GM18507 (cell line): ENCODE results near the gene SLC39A1.
"Not testable (repeated sequence)": the region's sequence is repeated elsewhere in the genome, so short reads cannot be mapped to it uniquely, and the experiment has no call there.

Experiments used
- DNase-seq: peaks from one replicate; pipeline ENCODE4 v3.0.0; 2011; ENCODE audit warnings: low read depth; ENCODE audit not compliant: insufficient read length; ENCODE audit errors: extremely low spot score
- FAIRE-seq: peaks from 2 replicates; lab custom pipeline; 2011; peaks lifted over from hg19 to GRCh38; lab: Jason Lieb, UNC

SLC39A1 gene

GRCh38 chr1:153912349-153912748, 51.0 kb downstream of the SLC39A1 start:
- DNase-seq (no peak), FAIRE-seq (no peak)

- DNase-seq, FAIRE-seq: not testable (repeated sequence)
These were observed 52.8 kb downstream of the SLC39A1 start for GRCh38 chr1:153910560-153910959.
